Bronchial epithelial cell (primary cell): ENCODE measurements around the gene OSBP2. TPM values are rescaled to one million over a fixed set of nuclear protein-coding genes. Genes with fewer than 3 reads are reported as not detected.
"Not testable (repeated sequence)": the region's sequence is repeated elsewhere in the genome, so short reads cannot be mapped to it uniquely, and the experiment has no call there.

Source experiments
- DNase-seq: peaks from one replicate; pipeline ENCODE4 v3.0.0-alpha.2; 2010; ENCODE audit warnings: low read depth
- FAIRE-seq: peaks from 2 replicates; lab custom pipeline; 2011; peaks lifted over from hg19 to GRCh38; lab: Jason Lieb, UNC
- H3K27me3 ChIP-seq: 2 replicates; pipeline ENCODE4 v1.5.1; 2011; ENCODE audit warnings: low read length; ENCODE audit not compliant: control insufficient read depth, insufficient read depth
- H3K36me3 ChIP-seq: 2 replicates; pipeline ENCODE4 v1.5.1; 2011; ENCODE audit warnings: low read length; ENCODE audit not compliant: control insufficient read depth, insufficient read depth
- H3K4me3 ChIP-seq: 2 replicates; pipeline ENCODE4 v1.5.1; 2011; ENCODE audit warnings: mild to moderate bottlenecking, low read depth, low read length, control low read depth
- CTCF ChIP-seq: IDR thresholded peaks from 2 replicates; pipeline ENCODE4 v1.5.1; 2011; ENCODE audit warnings: mild to moderate bottlenecking, moderate library complexity, low read length, control low read depth, inconsistent platforms; ENCODE audit not compliant: insufficient read depth, severe bottlenecking
- total RNA-seq: library from RNA; depleted of rRNA; stranded (reverse); fragments of >200 nt; gene quantifications from 2 replicates; pipeline ENCODE4 v1.2.1, GENCODE V29; 2014

Gene OSBP2
- total RNA-seq, 1 donor from 2014 or later, result 23.4 TPM

- Histone ChIP-seq H3K4me3 (no peak overlapping the region), H3K36me3 (no peaks in the 10 kb centered on the region), H3K27me3 (no peaks in the 10 kb centered on the region)
- FAIRE-seq, result peak; percentile 7
- TF ChIP-seq CTCF, result no peak
- DNase-seq, result no peak
These were observed 79.2 kb downstream of the OSBP2 start for GRCh38 chr22:30773919-30774318.

DNA sequence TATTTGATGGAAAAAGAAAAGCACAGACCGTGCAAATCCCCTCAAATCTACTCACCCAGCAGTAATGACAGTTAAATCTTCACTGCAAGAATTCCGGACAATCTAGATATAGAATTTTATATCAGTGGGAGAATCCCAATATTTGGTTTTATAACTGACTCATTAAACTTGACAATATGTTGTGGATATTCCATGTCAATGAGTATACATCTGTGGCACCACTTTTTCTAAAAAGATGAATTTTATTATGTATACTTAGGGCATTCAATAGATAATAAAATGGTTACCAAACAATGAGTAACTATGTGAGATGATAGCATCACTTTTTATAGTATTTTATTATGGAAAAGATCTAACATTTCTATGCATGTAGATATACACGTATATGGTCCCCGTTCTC, 79.9 kb downstream of the OSBP2 start:
- no peak for TF ChIP-seq CTCF
- Histone ChIP-seq H3K36me3 (no peaks in the 10 kb centered on the region), H3K4me3 (no peak overlapping the region), H3K27me3 (no peaks in the 10 kb centered on the region)
- DNase-seq (no peak), FAIRE-seq (no peak)

DNA sequence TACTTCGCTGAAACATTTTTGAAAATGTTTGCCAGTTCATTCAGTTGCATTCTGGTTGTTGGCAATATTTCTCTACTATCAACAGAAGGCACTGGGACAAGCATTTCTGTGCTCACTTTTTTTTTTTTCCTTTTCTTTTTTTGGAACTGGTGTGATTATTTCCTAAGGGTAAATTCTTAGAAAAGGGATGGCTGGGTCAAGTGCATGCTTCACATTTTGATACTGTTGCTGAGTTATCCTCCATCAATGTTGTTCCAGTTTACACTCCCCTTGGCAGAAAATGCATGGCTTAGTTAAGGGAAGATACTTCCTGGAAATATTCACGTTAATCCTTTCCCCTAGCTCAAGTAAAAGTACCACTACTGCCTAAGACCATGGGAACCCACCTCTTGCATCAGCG, 81.8 kb downstream of the OSBP2 start:
- FAIRE-seq (no peak), DNase-seq (no peak)
- TF ChIP-seq CTCF, result no peak
- Histone ChIP-seq H3K27me3 (no peaks in the 10 kb centered on the region), H3K36me3 (no peaks in the 10 kb centered on the region), H3K4me3 (no peak overlapping the region)

GRCh38 chr22:30777146-30777545, 82.5 kb downstream of the OSBP2 start:
- DNase-seq, result peak; percentile 27
- H3K36me3 ChIP-seq, FAIRE-seq, H3K27me3 ChIP-seq, H3K4me3 ChIP-seq: not testable (repeated sequence)

DNA sequence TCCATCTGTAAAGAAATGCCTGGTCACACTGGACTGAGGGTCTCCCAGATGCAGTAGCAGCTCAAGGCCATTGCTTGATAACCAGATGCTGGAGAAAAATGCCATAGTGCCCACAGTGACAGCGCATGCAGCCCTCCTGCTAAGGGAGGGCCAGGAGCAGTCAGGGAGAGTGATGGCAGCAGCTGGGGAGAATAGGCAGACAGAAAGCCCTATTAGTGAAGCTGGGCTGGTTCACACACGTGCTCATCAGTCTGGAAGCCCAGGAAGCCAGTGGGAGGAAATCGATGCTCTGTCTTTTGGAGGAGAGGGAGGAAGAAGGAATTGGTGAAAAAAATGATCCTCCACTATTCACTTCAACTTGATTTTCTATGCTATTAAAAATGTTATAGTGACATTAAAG, 82.9 kb downstream of the OSBP2 start:
- Histone ChIP-seq H3K4me3 (no peak overlapping the region), H3K36me3 (no peaks in the 10 kb centered on the region), H3K27me3 (no peaks in the 10 kb centered on the region)
- no peak for TF ChIP-seq CTCF
- DNase-seq (no peak), FAIRE-seq (no peak)

GRCh38 chr22:30778261-30778660, 83.6 kb downstream of the OSBP2 start:
- Histone ChIP-seq H3K27me3 (no peaks in the 10 kb centered on the region), H3K36me3 (no peaks in the 10 kb centered on the region), H3K4me3 (no peak overlapping the region)
- FAIRE-seq, result no peak
- DNase-seq, result no peak
- TF ChIP-seq CTCF, result no peak
